ENCODE results near the gene INTS6L. TPM values are rescaled to one million over a fixed set of nuclear protein-coding genes. Genes with fewer than 3 reads are reported as not detected.
A peak's percentile ranks its signal among the peaks of the same experiment; 100 is the strongest.

The INTS6L gene
- total RNA-seq, 1 experiment from 2014 or later, result 31.1 TPM

GRCh38 chrX:135518161-135518560 lies 2.3 kb upstream of the INTS6L start:
- no peak for DNase-seq
- H3K4me2 ChIP-seq (ENCODE audit: low read depth, low read length, poor library complexity, severe bottlenecking), result no peak overlapping the region
- H3K27me3 ChIP-seq (ENCODE audit: low read length), result no peaks in the 10 kb centered on the region
- no peak overlapping the region for H3K9ac ChIP-seq (ENCODE audit: low read length)
- H4K20me1 ChIP-seq (ENCODE audit: insufficient read depth, low read depth, low read length), result no peaks in the 10 kb centered on the region
- no peak overlapping the region for H3K27ac ChIP-seq (ENCODE audit: low read length)
- H3K9me3 ChIP-seq (ENCODE audit: low read length), result no peaks in the 10 kb centered on the region
- H3K9me2 ChIP-seq (replicated peaks; ENCODE audit: insufficient read depth, low read length), result no peaks in the 10 kb centered on the region
- H3K79me2 ChIP-seq (ENCODE audit: low read length), result peaks cover 12% of the 10 kb centered on the region
- no peak overlapping the region for H2AFZ ChIP-seq (ENCODE audit: low read length)
- H3K4me3 ChIP-seq (ENCODE audit: low read length), result no peak overlapping the region
- no peaks in the 10 kb centered on the region for H3K36me3 ChIP-seq (ENCODE audit: insufficient read depth, low read length)
- H3K4me1 ChIP-seq (ENCODE audit: low read length), result peaks cover 14% of the 10 kb centered on the region

- Histone ChIP-seq H2AFZ (ENCODE audit: low read length) (peak overlapping the region; percentile 54), H3K4me2 (ENCODE audit: low read depth, low read length, poor library complexity, severe bottlenecking) (peak overlapping the region; percentile 68), H3K9me2 (replicated peaks; ENCODE audit: insufficient read depth, low read length) (no peaks in the 10 kb centered on the region), H4K20me1 (ENCODE audit: insufficient read depth, low read depth, low read length) (no peaks in the 10 kb centered on the region), H3K27ac (ENCODE audit: low read length) (no peak overlapping the region), H3K9me3 (ENCODE audit: low read length) (no peaks in the 10 kb centered on the region), H3K79me2 (ENCODE audit: low read length) (peaks cover 30% of the 10 kb centered on the region), H3K27me3 (ENCODE audit: low read length) (no peaks in the 10 kb centered on the region), H3K9ac (ENCODE audit: low read length) (peak overlapping the region; percentile 44; the same call in 1 of the 2 replicates), H3K4me3 (ENCODE audit: low read length) (peak overlapping the region; percentile 77; the same call in 1 of the 2 replicates), H3K4me1 (ENCODE audit: low read length) (peaks cover 14% of the 10 kb centered on the region), H3K36me3 (ENCODE audit: insufficient read depth, low read length) (no peaks in the 10 kb centered on the region)
- no peak for DNase-seq
Measured at GRCh38 chrX:135520022-135520552, 373 bp upstream of the INTS6L start.

- Histone ChIP-seq H2AFZ (ENCODE audit: low read length) (peak overlapping the region; percentile 54; the same call in 1 of the 2 replicates), H3K9ac (ENCODE audit: low read length) (peak overlapping the region; percentile 84)
Measured at GRCh38 chrX:135521405-135522131, 1.1 kb downstream of the INTS6L start.

GRCh38 chrX:135522132-135522530 lies 1.7 kb downstream of the INTS6L start:
- H3K36me3 ChIP-seq (ENCODE audit: insufficient read depth, low read length), result no peaks in the 10 kb centered on the region
- H3K27ac ChIP-seq (ENCODE audit: low read length), result peak overlapping the region; percentile 65; the same call in 1 of the 2 replicates
- no peak for DNase-seq
- peaks cover 46% of the 10 kb centered on the region for H3K79me2 ChIP-seq (ENCODE audit: low read length)
- H3K4me2 ChIP-seq (ENCODE audit: low read depth, low read length, poor library complexity, severe bottlenecking), result peak overlapping the region; percentile 93
- H3K4me1 ChIP-seq (ENCODE audit: low read length), result peaks cover 14% of the 10 kb centered on the region
- peak overlapping the region; percentile 77 for H3K4me3 ChIP-seq (ENCODE audit: low read length)
- no peaks in the 10 kb centered on the region for H3K9me2 ChIP-seq (replicated peaks; ENCODE audit: insufficient read depth, low read length)
- no peaks in the 10 kb centered on the region for H3K27me3 ChIP-seq (ENCODE audit: low read length)
- peak overlapping the region; percentile 54; the same call in 1 of the 2 replicates for H2AFZ ChIP-seq (ENCODE audit: low read length)
- no peaks in the 10 kb centered on the region for H4K20me1 ChIP-seq (ENCODE audit: insufficient read depth, low read depth, low read length)
- H3K9me3 ChIP-seq (ENCODE audit: low read length), result no peaks in the 10 kb centered on the region
- peak overlapping the region; percentile 81 for H3K9ac ChIP-seq (ENCODE audit: low read length)

More at GRCh38 chrX:135521405-135522131, 1.1 kb downstream of the INTS6L start:
- Histone ChIP-seq H3K4me2 (ENCODE audit: low read depth, low read length, poor library complexity, severe bottlenecking) (peak overlapping the region; percentile 93), H3K27me3 (ENCODE audit: low read length) (no peaks in the 10 kb centered on the region), H3K27ac (ENCODE audit: low read length) (peak overlapping the region; percentile 78), H3K79me2 (ENCODE audit: low read length) (peaks cover 44% of the 10 kb centered on the region), H3K9me3 (ENCODE audit: low read length) (no peaks in the 10 kb centered on the region), H3K4me3 (ENCODE audit: low read length) (peak overlapping the region; percentile 77), H3K9me2 (replicated peaks; ENCODE audit: insufficient read depth, low read length) (no peaks in the 10 kb centered on the region), H4K20me1 (ENCODE audit: insufficient read depth, low read depth, low read length) (no peaks in the 10 kb centered on the region), H3K4me1 (ENCODE audit: low read length) (peaks cover 14% of the 10 kb centered on the region), H3K36me3 (ENCODE audit: insufficient read depth, low read length) (no peaks in the 10 kb centered on the region)
- peak; percentile 93 for DNase-seq

- H3K9me3 ChIP-seq (ENCODE audit: low read length), result no peaks in the 10 kb centered on the region
- DNase-seq, result no peak
- no peaks in the 10 kb centered on the region for H3K36me3 ChIP-seq (ENCODE audit: insufficient read depth, low read length)
- H3K79me2 ChIP-seq (ENCODE audit: low read length), result peaks cover 55% of the 10 kb centered on the region
- H3K27me3 ChIP-seq (ENCODE audit: low read length), result no peaks in the 10 kb centered on the region
- no peak overlapping the region for H2AFZ ChIP-seq (ENCODE audit: low read length)
- no peaks in the 10 kb centered on the region for H4K20me1 ChIP-seq (ENCODE audit: insufficient read depth, low read depth, low read length)
- H3K9me2 ChIP-seq (replicated peaks; ENCODE audit: insufficient read depth, low read length), result no peaks in the 10 kb centered on the region
- peak overlapping the region; percentile 77 for H3K4me3 ChIP-seq (ENCODE audit: low read length)
- peak overlapping the region; percentile 81 for H3K9ac ChIP-seq (ENCODE audit: low read length)
- H3K27ac ChIP-seq (ENCODE audit: low read length), result no peak overlapping the region
- H3K4me1 ChIP-seq (ENCODE audit: low read length), result peaks cover 14% of the 10 kb centered on the region
- H3K4me2 ChIP-seq (ENCODE audit: low read depth, low read length, poor library complexity, severe bottlenecking), result peak overlapping the region; percentile 93
Measured at GRCh38 chrX:135522878-135523693, 2.6 kb downstream of the INTS6L start.

- H4K20me1 ChIP-seq (ENCODE audit: insufficient read depth, low read depth, low read length), result no peaks in the 10 kb centered on the region
- H3K27me3 ChIP-seq (ENCODE audit: low read length), result no peaks in the 10 kb centered on the region
- H2AFZ ChIP-seq (ENCODE audit: low read length), result no peak overlapping the region
- no peak for DNase-seq
- peaks cover 88% of the 10 kb centered on the region for H3K79me2 ChIP-seq (ENCODE audit: low read length)
- no peaks in the 10 kb centered on the region for H3K9me2 ChIP-seq (replicated peaks; ENCODE audit: insufficient read depth, low read length)
- no peak overlapping the region for H3K4me3 ChIP-seq (ENCODE audit: low read length)
- no peak overlapping the region for H3K4me2 ChIP-seq (ENCODE audit: low read depth, low read length, poor library complexity, severe bottlenecking)
- H3K9ac ChIP-seq (ENCODE audit: low read length), result no peak overlapping the region
- no peaks in the 10 kb centered on the region for H3K9me3 ChIP-seq (ENCODE audit: low read length)
- H3K36me3 ChIP-seq (ENCODE audit: insufficient read depth, low read length), result no peaks in the 10 kb centered on the region
- H3K27ac ChIP-seq (ENCODE audit: low read length), result no peak overlapping the region
- no peaks in the 10 kb centered on the region for H3K4me1 ChIP-seq (ENCODE audit: low read length)
Measured at GRCh38 chrX:135528254-135528653, 7.8 kb downstream of the INTS6L start.

GRCh38 chrX:135528756-135529155 lies 8.3 kb downstream of the INTS6L start:
- Histone ChIP-seq H3K9me2 (replicated peaks; ENCODE audit: insufficient read depth, low read length) (no peaks in the 10 kb centered on the region), H3K4me1 (ENCODE audit: low read length) (no peaks in the 10 kb centered on the region), H3K9me3 (ENCODE audit: low read length) (no peaks in the 10 kb centered on the region), H4K20me1 (ENCODE audit: insufficient read depth, low read depth, low read length) (no peaks in the 10 kb centered on the region), H3K27me3 (ENCODE audit: low read length) (no peaks in the 10 kb centered on the region), H3K9ac (ENCODE audit: low read length) (no peak overlapping the region), H3K36me3 (ENCODE audit: insufficient read depth, low read length) (no peaks in the 10 kb centered on the region), H3K79me2 (ENCODE audit: low read length) (peaks cover 88% of the 10 kb centered on the region), H2AFZ (ENCODE audit: low read length) (no peak overlapping the region), H3K4me2 (ENCODE audit: low read depth, low read length, poor library complexity, severe bottlenecking) (no peak overlapping the region), H3K27ac (ENCODE audit: low read length) (no peak overlapping the region), H3K4me3 (ENCODE audit: low read length) (no peak overlapping the region)
- peak; percentile 35 for DNase-seq

GRCh38 chrX:135530097-135530496 lies 9.6 kb downstream of the INTS6L start:
- no peaks in the 10 kb centered on the region for H3K9me2 ChIP-seq (replicated peaks; ENCODE audit: insufficient read depth, low read length)
- no peaks in the 10 kb centered on the region for H3K4me1 ChIP-seq (ENCODE audit: low read length)
- H3K36me3 ChIP-seq (ENCODE audit: insufficient read depth, low read length), result no peaks in the 10 kb centered on the region
- no peaks in the 10 kb centered on the region for H3K9me3 ChIP-seq (ENCODE audit: low read length)
- no peak overlapping the region for H2AFZ ChIP-seq (ENCODE audit: low read length)
- H3K9ac ChIP-seq (ENCODE audit: low read length), result no peak overlapping the region
- no peaks in the 10 kb centered on the region for H4K20me1 ChIP-seq (ENCODE audit: insufficient read depth, low read depth, low read length)
- peak; percentile 35 for DNase-seq
- peaks cover 83% of the 10 kb centered on the region for H3K79me2 ChIP-seq (ENCODE audit: low read length)
- no peak overlapping the region for H3K4me2 ChIP-seq (ENCODE audit: low read depth, low read length, poor library complexity, severe bottlenecking)
- no peak overlapping the region for H3K4me3 ChIP-seq (ENCODE audit: low read length)
- no peaks in the 10 kb centered on the region for H3K27me3 ChIP-seq (ENCODE audit: low read length)
- no peak overlapping the region for H3K27ac ChIP-seq (ENCODE audit: low read length)
